ENCODE data around the gene RNF31. TPM values are rescaled to one million over a fixed set of nuclear protein-coding genes. Genes with fewer than 3 reads are reported as not detected.

The RNF31 gene
- total RNA-seq, 1 donor from 2014 or later = 88.2 TPM

- Mint-ChIP-seq H3K27me3 (ENCODE audit: unreplicated experiment) (peaks cover 19% of the 10 kb centered on the region), H3K4me3 (ENCODE audit: unreplicated experiment) (peak overlapping the region; percentile 95), H3K27ac (ENCODE audit: unreplicated experiment) (peak overlapping the region; percentile 75), H3K9me3 (ENCODE audit: unreplicated experiment) (peaks cover 12% of the 10 kb centered on the region), H3K36me3 (ENCODE audit: unreplicated experiment) (no peaks in the 10 kb centered on the region), H3K4me1 (ENCODE audit: low read depth, unreplicated experiment) (peaks cover 33% of the 10 kb centered on the region)
- TF ChIP-seq CTCF (IDR thresholded peaks at IDR 0.05; ENCODE audit: partially characterized antibody, unreplicated experiment) = no peak
- no peak for DNase-seq
Measured at GRCh38 chr14:24135584-24135833, 11.8 kb upstream of the RNF31 start.

DNA sequence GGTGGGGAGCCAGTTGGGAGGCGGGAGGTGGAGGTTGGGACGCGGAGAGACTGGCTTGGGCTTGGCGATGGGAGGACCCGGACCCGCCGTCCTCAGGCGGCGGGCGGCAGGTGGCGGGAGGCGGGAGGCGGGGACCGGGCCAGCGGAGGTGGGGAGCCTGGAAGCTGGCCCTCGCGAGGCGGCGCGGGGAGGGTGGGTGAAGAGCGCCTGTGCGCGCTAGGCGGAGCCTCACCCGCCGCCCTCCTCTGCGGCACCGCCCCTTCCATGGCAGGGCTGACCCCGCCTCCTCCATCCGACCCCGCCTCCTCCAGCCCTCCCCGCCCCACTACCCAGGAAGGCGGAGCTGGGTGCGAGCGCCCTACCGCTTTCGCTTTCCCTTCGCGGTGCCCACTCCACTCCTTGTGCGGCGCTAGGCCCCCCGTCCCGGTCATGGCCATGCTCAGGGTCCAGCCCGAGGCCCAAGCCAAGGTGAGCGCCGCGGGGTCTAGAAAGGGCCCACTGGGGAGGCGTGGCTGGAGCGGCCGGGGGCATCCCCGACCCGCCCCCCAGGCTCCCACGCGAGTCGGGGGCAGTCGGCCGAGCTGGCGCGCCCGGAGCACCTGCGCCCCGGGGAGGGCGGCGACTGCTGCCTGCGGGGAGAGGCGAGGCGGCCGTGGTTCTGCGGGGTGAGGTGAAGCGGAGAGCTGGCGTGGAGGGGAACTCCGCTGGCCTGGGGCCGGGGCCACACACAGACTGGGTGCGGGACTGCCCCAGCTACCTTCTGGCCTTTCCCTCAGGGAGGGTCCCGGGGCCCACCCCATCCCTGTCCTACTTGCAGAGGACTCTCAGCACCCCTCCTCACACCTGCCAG lies 11.2 kb upstream of the RNF31 start, which contains the start of gene PSME1:
Gene PSME1, plus strand, starts transcription at position 361 of the 850 bp plus-strand sequence. Its CDS starts 69 bp downstream, at position 430.
- no peak for TF ChIP-seq CTCF (IDR thresholded peaks at IDR 0.05; ENCODE audit: partially characterized antibody, unreplicated experiment)
- Mint-ChIP-seq H3K36me3 (ENCODE audit: unreplicated experiment) (no peaks in the 10 kb centered on the region), H3K4me3 (ENCODE audit: unreplicated experiment) (peak within 1 kb of the TSS; percentile 95), H3K27ac (ENCODE audit: unreplicated experiment) (peak within 1 kb of the TSS; percentile 75), H3K9me3 (ENCODE audit: unreplicated experiment) (peaks cover 10% of the 10 kb centered on the region), H3K4me1 (ENCODE audit: low read depth, unreplicated experiment) (peaks cover 27% of the 10 kb centered on the region), H3K27me3 (ENCODE audit: unreplicated experiment) (peaks cover 16% of the 10 kb centered on the region)
- peak; percentile 92 for DNase-seq

- Mint-ChIP-seq H3K4me1 (ENCODE audit: low read depth, unreplicated experiment) (peaks cover 23% of the 10 kb centered on the region), H3K4me3 (ENCODE audit: unreplicated experiment) (peak overlapping the region; percentile 79), H3K9me3 (ENCODE audit: unreplicated experiment) (peaks cover 12% of the 10 kb centered on the region), H3K27me3 (ENCODE audit: unreplicated experiment) (peaks cover 15% of the 10 kb centered on the region), H3K27ac (ENCODE audit: unreplicated experiment) (peak overlapping the region; percentile 33), H3K36me3 (ENCODE audit: unreplicated experiment) (no peaks in the 10 kb centered on the region)
- no peak for DNase-seq
- TF ChIP-seq CTCF (IDR thresholded peaks at IDR 0.05; ENCODE audit: partially characterized antibody, unreplicated experiment) = no peak
Measured at GRCh38 chr14:24136684-24137528, 10.4 kb upstream of the RNF31 start.

GRCh38 chr14:24137529-24138395 lies 9.5 kb upstream of the RNF31 start:
- Mint-ChIP-seq H3K36me3 (ENCODE audit: unreplicated experiment) (no peaks in the 10 kb centered on the region), H3K9me3 (ENCODE audit: unreplicated experiment) (peaks cover 13% of the 10 kb centered on the region), H3K4me1 (ENCODE audit: low read depth, unreplicated experiment) (peaks cover 23% of the 10 kb centered on the region), H3K27ac (ENCODE audit: unreplicated experiment) (no peak overlapping the region), H3K27me3 (ENCODE audit: unreplicated experiment) (peaks cover 15% of the 10 kb centered on the region), H3K4me3 (ENCODE audit: unreplicated experiment) (no peak overlapping the region)
- TF ChIP-seq CTCF (IDR thresholded peaks at IDR 0.05; ENCODE audit: partially characterized antibody, unreplicated experiment) = no peak
- no peak for DNase-seq

Measured in glutamatergic neuron (in vitro differentiated cells).